Measurements from ENCODE around the gene CRYGB.

Gene CRYGB

GRCh38 chr2:208142925-208143799 is 2.8 kb downstream of the CRYGB start:
- no peak for TF ChIP-seq NFIC (IDR thresholded peaks at IDR 0.05)
- TF ChIP-seq ZBTB7A (IDR thresholded peaks at IDR 0.05; ENCODE audit: low read depth): no peak
- TF ChIP-seq MAX (IDR thresholded peaks at IDR 0.05): no peak
- no peak for TF ChIP-seq YY1 (IDR thresholded peaks at IDR 0.05; ENCODE audit: low read depth)
- no peak for TF ChIP-seq RAD21 (IDR thresholded peaks at IDR 0.05; ENCODE audit: low read depth)
- no peak for TF ChIP-seq TCF12 (IDR thresholded peaks at IDR 0.05; ENCODE audit: low read depth)
- TF ChIP-seq USF1 (IDR thresholded peaks at IDR 0.05): no peak
- TF ChIP-seq EP300 (IDR thresholded peaks at IDR 0.05; ENCODE audit: borderline replicate concordance): no peak

GRCh38 chr2:208142240-208142924 is 3.6 kb downstream of the CRYGB start:
- no peak for TF ChIP-seq RAD21 (IDR thresholded peaks at IDR 0.05; ENCODE audit: low read depth)
- TF ChIP-seq NFIC (IDR thresholded peaks at IDR 0.05): peak; percentile 47

GRCh38 chr2:208139447-208139846 is 6.5 kb downstream of the CRYGB start:
- TF ChIP-seq ZBTB7A (IDR thresholded peaks at IDR 0.05; ENCODE audit: low read depth): no peak
- TF ChIP-seq CEBPB (IDR thresholded peaks at IDR 0.05): no peak
- TF ChIP-seq EP300 (IDR thresholded peaks at IDR 0.05; ENCODE audit: borderline replicate concordance): no peak
- no peak for TF ChIP-seq YY1 (IDR thresholded peaks at IDR 0.05; ENCODE audit: low read depth)
- no peak for TF ChIP-seq USF1 (IDR thresholded peaks at IDR 0.05)
- no peak for TF ChIP-seq CREB1 (IDR thresholded peaks at IDR 0.05; ENCODE audit: low read depth)
- TF ChIP-seq TEAD4 (IDR thresholded peaks at IDR 0.05): no peak
- no peak for TF ChIP-seq NFIC (IDR thresholded peaks at IDR 0.05)
- TF ChIP-seq EGR1 (IDR thresholded peaks at IDR 0.05): no peak
- no peak for TF ChIP-seq FOXM1 (IDR thresholded peaks at IDR 0.05; ENCODE audit: borderline replicate concordance, low read depth)

- TF ChIP-seq RAD21 (IDR thresholded peaks at IDR 0.05; ENCODE audit: low read depth) (no peak), EGR1 (IDR thresholded peaks at IDR 0.05) (no peak), USF1 (IDR thresholded peaks at IDR 0.05) (no peak), TEAD4 (IDR thresholded peaks at IDR 0.05) (no peak), YY1 (IDR thresholded peaks at IDR 0.05; ENCODE audit: low read depth) (no peak), MAX (IDR thresholded peaks at IDR 0.05) (no peak), EP300 (IDR thresholded peaks at IDR 0.05; ENCODE audit: borderline replicate concordance) (no peak), ZBTB7A (IDR thresholded peaks at IDR 0.05; ENCODE audit: low read depth) (no peak), TCF12 (IDR thresholded peaks at IDR 0.05; ENCODE audit: low read depth) (no peak), CREB1 (IDR thresholded peaks at IDR 0.05; ENCODE audit: low read depth) (no peak), REST (IDR thresholded peaks at IDR 0.05; ENCODE audit: low read depth) (no peak)
These were observed 9.3 kb downstream of the CRYGB start for GRCh38 chr2:208136716-208137094.

- TF ChIP-seq TEAD4 (IDR thresholded peaks at IDR 0.05) (no peak), EGR1 (IDR thresholded peaks at IDR 0.05) (no peak), TCF12 (IDR thresholded peaks at IDR 0.05; ENCODE audit: low read depth) (no peak), REST (IDR thresholded peaks at IDR 0.05; ENCODE audit: low read depth) (no peak), FOXM1 (IDR thresholded peaks at IDR 0.05; ENCODE audit: borderline replicate concordance, low read depth) (no peak), NFIC (IDR thresholded peaks at IDR 0.05) (no peak)
These were observed 9.9 kb downstream of the CRYGB start for GRCh38 chr2:208135794-208136715.

All from Ishikawa (cell line).